H7 (cell line): ENCODE data around the gene CACNG4. TPM values are rescaled to one million over a fixed set of nuclear protein-coding genes. Genes with fewer than 3 reads are reported as not detected.

Experiments
- DNase-seq: peaks from one replicate; pipeline ENCODE4 v3.0.0; 2012
- H3K27me3 ChIP-seq: 2 replicates; pipeline ENCODE4 v1.6.0; 2011; ENCODE audit warnings: mild to moderate bottlenecking, low read length; ENCODE audit not compliant: control insufficient read depth, insufficient read depth
- H3K36me3 ChIP-seq: replicated peaks from 2 replicates; pipeline ENCODE4 v1.5.1; 2011; ENCODE audit warnings: low read length; ENCODE audit not compliant: control insufficient read depth, insufficient read depth
- H3K4me3 ChIP-seq: 2 replicates; pipeline ENCODE4 v1.5.1; 2011; ENCODE audit warnings: low read depth, mild to moderate bottlenecking, control low read depth, low read length, moderate library complexity; ENCODE audit not compliant: insufficient read depth
- total RNA-seq: library from RNA; depleted of rRNA; stranded (reverse); fragments of >200 nt; shearing (Covaris generic); gene quantifications from 2 replicates; pipeline ENCODE4 v1.2.3, GENCODE V29; 2014

CACNG4 gene
- total RNA-seq, 1 experiment from 2014 or later = 1.1 TPM

- no peak for DNase-seq
- H3K27me3 ChIP-seq = no peaks in the 10 kb centered on the region
- H3K4me3 ChIP-seq = no peak overlapping the region
- H3K36me3 ChIP-seq = no peaks in the 10 kb centered on the region; the same call in 1 of the 2 replicates
Measured at GRCh38 chr17:66950886-66951604, 13.5 kb upstream of the CACNG4 start.

GRCh38 chr17:66951605-66951953, 12.9 kb upstream of the CACNG4 start:
- Histone ChIP-seq H3K27me3 (no peaks in the 10 kb centered on the region), H3K4me3 (no peak overlapping the region)
- no peak for DNase-seq

GRCh38 chr17:66952031-66952524, 12.4 kb upstream of the CACNG4 start:
- DNase-seq = no peak
- Histone ChIP-seq H3K27me3 (no peaks in the 10 kb centered on the region), H3K36me3 (no peaks in the 10 kb centered on the region; the same call in 1 of the 2 replicates), H3K4me3 (no peak overlapping the region)

More at GRCh38 chr17:66951605-66951953, 12.9 kb upstream of the CACNG4 start:
- no peaks in the 10 kb centered on the region; the same call in 1 of the 2 replicates for H3K36me3 ChIP-seq

DNA sequence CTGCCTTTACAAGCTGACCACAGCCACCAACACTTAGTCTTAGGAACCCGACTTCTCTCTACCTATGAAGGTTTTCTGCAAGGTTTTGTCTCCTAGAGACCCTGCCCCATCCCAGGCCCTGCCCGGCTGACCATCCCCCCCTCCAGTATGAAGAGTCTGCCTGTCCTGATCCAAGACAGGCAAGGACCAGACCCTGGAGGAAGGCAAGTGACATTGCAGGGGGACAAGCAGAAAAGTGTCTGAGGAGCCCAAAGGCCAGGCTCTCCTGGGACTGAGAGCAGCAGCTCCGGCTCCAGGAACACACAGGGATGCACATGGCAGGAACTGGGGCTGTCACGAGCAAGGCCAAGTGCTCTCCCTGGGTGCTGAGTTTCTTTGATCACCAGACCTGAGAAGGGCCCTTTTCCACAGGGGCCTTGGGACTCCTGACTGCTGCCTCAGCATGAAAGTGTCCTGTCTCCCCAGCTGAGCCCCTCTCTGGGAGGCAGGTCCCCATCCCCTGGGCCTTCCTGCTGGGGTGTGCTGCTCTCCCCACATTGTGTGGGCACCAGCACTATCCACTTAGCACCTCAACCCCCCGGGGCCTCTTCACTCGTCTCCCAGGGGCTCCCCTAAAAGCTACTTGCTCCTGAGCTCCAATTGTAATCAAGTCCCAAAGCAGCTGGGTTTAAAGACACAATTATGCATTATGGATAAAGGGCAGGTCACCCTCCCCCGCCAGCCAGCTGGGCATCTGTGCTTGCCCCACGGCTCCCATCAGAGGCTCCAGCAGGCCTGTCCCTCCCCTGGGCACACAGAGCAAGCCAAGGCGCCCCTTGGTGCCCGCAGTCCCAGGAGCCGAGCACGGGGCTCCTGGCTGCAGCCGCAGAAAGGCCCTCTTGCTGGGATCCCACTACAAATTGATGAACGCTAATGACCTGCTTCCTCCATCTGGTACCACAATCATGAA, 11.6 kb upstream of the CACNG4 start:
- H3K4me3 ChIP-seq = no peak overlapping the region
- peak; percentile 62 for DNase-seq
- H3K27me3 ChIP-seq = no peaks in the 10 kb centered on the region
- H3K36me3 ChIP-seq = no peaks in the 10 kb centered on the region; the same call in 1 of the 2 replicates

GRCh38 chr17:66953630-66954020, 10.9 kb upstream of the CACNG4 start:
- H3K27me3 ChIP-seq = no peaks in the 10 kb centered on the region
- H3K36me3 ChIP-seq = no peaks in the 10 kb centered on the region; the same call in 1 of the 2 replicates
- DNase-seq = no peak
- no peak overlapping the region for H3K4me3 ChIP-seq

DNA sequence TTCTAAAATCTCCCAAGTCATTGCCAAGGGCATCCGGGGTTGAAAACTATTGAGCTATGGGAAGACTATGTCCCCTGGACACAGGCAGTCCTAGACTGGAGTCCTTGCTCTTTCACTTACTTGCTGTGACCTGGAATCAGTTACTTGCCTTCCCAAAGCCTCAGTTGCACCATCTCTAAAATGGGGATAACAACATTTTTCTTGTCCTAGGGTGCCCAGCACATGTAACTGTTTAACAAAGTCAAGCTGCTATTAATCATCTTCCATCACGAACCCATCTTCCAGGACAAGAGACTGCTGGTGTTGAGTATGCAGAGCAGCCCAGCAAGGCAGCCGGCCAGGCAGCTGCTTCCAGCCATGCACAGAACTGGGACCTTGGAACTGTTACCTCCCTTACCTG, 9.9 kb upstream of the CACNG4 start:
- DNase-seq = no peak
- Histone ChIP-seq H3K36me3 (no peaks in the 10 kb centered on the region; the same call in 1 of the 2 replicates), H3K4me3 (no peak overlapping the region), H3K27me3 (no peaks in the 10 kb centered on the region)

- Histone ChIP-seq H3K36me3 (no peaks in the 10 kb centered on the region), H3K4me3 (no peak overlapping the region), H3K27me3 (peaks cover 2% of the 10 kb centered on the region; the same call in 1 of the 2 replicates)
- no peak for DNase-seq
Measured at GRCh38 chr17:66955821-66956220, 8.7 kb upstream of the CACNG4 start.

GRCh38 chr17:66956941-66957340, 7.6 kb upstream of the CACNG4 start:
- no peaks in the 10 kb centered on the region for H3K36me3 ChIP-seq
- H3K27me3 ChIP-seq = peaks cover 2% of the 10 kb centered on the region; the same call in 1 of the 2 replicates
- no peak overlapping the region for H3K4me3 ChIP-seq
- DNase-seq = no peak

- DNase-seq = no peak
- Histone ChIP-seq H3K36me3 (no peaks in the 10 kb centered on the region), H3K27me3 (peaks cover 5% of the 10 kb centered on the region), H3K4me3 (no peak overlapping the region)
Measured at GRCh38 chr17:66957343-66957742, 7.2 kb upstream of the CACNG4 start.

- Histone ChIP-seq H3K36me3 (no peaks in the 10 kb centered on the region), H3K27me3 (peaks cover 10% of the 10 kb centered on the region), H3K4me3 (no peak overlapping the region)
- no peak for DNase-seq
Measured at GRCh38 chr17:66957951-66958579, 6.4 kb upstream of the CACNG4 start.

GRCh38 chr17:66959641-66960375, 4.7 kb upstream of the CACNG4 start:
- H3K27me3 ChIP-seq = peaks cover 23% of the 10 kb centered on the region
- no peak overlapping the region for H3K4me3 ChIP-seq
- DNase-seq = no peak
- no peaks in the 10 kb centered on the region for H3K36me3 ChIP-seq

DNA sequence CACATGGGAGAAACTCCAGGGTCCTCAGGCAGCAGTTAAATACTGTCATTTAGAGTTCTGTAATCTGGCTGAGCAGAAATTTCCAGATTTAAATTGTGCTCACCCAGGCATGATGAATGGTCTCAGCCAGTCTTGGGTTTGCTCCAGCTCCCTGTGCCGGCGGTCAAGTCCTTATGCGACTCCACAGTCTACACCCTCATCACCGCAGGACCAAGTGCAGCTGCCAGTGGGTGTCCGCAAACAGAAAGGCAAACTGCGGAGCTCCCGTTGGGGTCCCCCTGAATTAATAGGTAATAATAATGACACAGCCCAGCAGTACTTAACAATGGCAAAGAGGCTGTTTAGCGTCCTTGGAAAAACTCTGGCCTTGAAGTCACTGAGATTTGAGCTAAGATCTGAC, 3.9 kb upstream of the CACNG4 start:
- peaks cover 29% of the 10 kb centered on the region for H3K27me3 ChIP-seq
- no peak for DNase-seq
- no peak overlapping the region for H3K4me3 ChIP-seq
- no peaks in the 10 kb centered on the region for H3K36me3 ChIP-seq

DNA sequence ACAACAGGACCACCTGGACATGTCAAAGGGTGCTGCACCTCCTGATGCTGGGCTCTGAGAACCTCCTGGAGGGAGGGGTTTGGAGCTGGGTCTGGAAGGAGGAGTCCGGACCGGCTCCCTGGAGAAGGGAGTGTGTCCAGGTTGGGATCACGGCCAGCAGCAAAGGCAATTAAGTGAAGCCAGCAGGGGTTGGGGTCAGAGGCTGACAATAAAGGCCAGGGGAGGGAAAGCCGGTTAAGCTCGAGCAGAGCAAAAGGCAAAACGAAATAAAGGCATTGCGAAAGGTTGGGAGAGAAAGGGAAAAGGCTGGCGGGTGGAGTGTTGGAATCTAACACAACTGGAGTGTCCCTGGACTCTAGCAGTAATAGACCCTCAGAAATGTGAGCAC, 992 bp upstream of the CACNG4 start:
- H3K27me3 ChIP-seq = peaks cover 50% of the 10 kb centered on the region

More for the DNA sequence above, 992 bp upstream of the CACNG4 start:
- peak overlapping the region; percentile 43 for H3K4me3 ChIP-seq
- H3K36me3 ChIP-seq = no peaks in the 10 kb centered on the region
- DNase-seq = peak; percentile 64
